Measurements from ENCODE around the gene CCER1.

CCER1 gene

GRCh38 chr12:90969851-90970250, 14.9 kb upstream of the CCER1 start:
- DNase-seq (ENCODE audit: extremely low read depth in 1 of 2, low read depth in 1 of 2), result no peak

GRCh38 chr12:90969346-90969745, 14.4 kb upstream of the CCER1 start:
- DNase-seq (ENCODE audit: extremely low read depth in 1 of 2, low read depth in 1 of 2), result no peak

GRCh38 chr12:90965204-90965603, 10.2 kb upstream of the CCER1 start:
- DNase-seq (ENCODE audit: extremely low read depth in 1 of 2, low read depth in 1 of 2), result no peak

GRCh38 chr12:90964616-90965015, 9.6 kb upstream of the CCER1 start:
- DNase-seq (ENCODE audit: extremely low read depth in 1 of 2, low read depth in 1 of 2), result no peak

- DNase-seq (ENCODE audit: extremely low read depth in 1 of 2, low read depth in 1 of 2), result no peak
These were observed 9.0 kb upstream of the CCER1 start for GRCh38 chr12:90963946-90964345.

- no peak for DNase-seq (ENCODE audit: extremely low read depth in 1 of 2, low read depth in 1 of 2)
These were observed 6.2 kb upstream of the CCER1 start for GRCh38 chr12:90961154-90961553.

GRCh38 chr12:90959538-90960139, 4.7 kb upstream of the CCER1 start:
- DNase-seq (ENCODE audit: extremely low read depth in 1 of 2, low read depth in 1 of 2), result no peak

- no peak for DNase-seq (ENCODE audit: extremely low read depth in 1 of 2, low read depth in 1 of 2)
These were observed 4.1 kb upstream of the CCER1 start for GRCh38 chr12:90959032-90959431.

- no peak for DNase-seq (ENCODE audit: extremely low read depth in 1 of 2, low read depth in 1 of 2)
These were observed 3.4 kb upstream of the CCER1 start for GRCh38 chr12:90958347-90958746.

GRCh38 chr12:90954428-90954827, 548 bp downstream of the CCER1 start:
- DNase-seq (ENCODE audit: extremely low read depth in 1 of 2, low read depth in 1 of 2), result no peak

GRCh38 chr12:90953956-90954421, 987 bp downstream of the CCER1 start:
- no peak for DNase-seq (ENCODE audit: extremely low read depth in 1 of 2, low read depth in 1 of 2)

- DNase-seq (ENCODE audit: extremely low read depth in 1 of 2, low read depth in 1 of 2), result no peak
These were observed 3.4 kb downstream of the CCER1 start for GRCh38 chr12:90951432-90952105.

- no peak for DNase-seq (ENCODE audit: extremely low read depth in 1 of 2, low read depth in 1 of 2)
These were observed 7.1 kb downstream of the CCER1 start for GRCh38 chr12:90947869-90948268.

GRCh38 chr12:90945070-90945649, 9.8 kb downstream of the CCER1 start:
- no peak for DNase-seq (ENCODE audit: extremely low read depth in 1 of 2, low read depth in 1 of 2)

- no peak for DNase-seq (ENCODE audit: extremely low read depth in 1 of 2, low read depth in 1 of 2)
These were observed 11.7 kb downstream of the CCER1 start for GRCh38 chr12:90943255-90943654.

- no peak for DNase-seq (ENCODE audit: extremely low read depth in 1 of 2, low read depth in 1 of 2)
These were observed 14.0 kb downstream of the CCER1 start for GRCh38 chr12:90940872-90941499.

GRCh38 chr12:90939382-90939781, 15.6 kb downstream of the CCER1 start:
- no peak for DNase-seq (ENCODE audit: extremely low read depth in 1 of 2, low read depth in 1 of 2)

GRCh38 chr12:90938451-90938850, 16.5 kb downstream of the CCER1 start:
- DNase-seq (ENCODE audit: extremely low read depth in 1 of 2, low read depth in 1 of 2), result no peak

GRCh38 chr12:90937651-90938050, 17.3 kb downstream of the CCER1 start:
- DNase-seq (ENCODE audit: extremely low read depth in 1 of 2, low read depth in 1 of 2), result no peak

- DNase-seq (ENCODE audit: extremely low read depth in 1 of 2, low read depth in 1 of 2), result no peak
These were observed 18.6 kb downstream of the CCER1 start for GRCh38 chr12:90936230-90937005.

GRCh38 chr12:90925562-90925961, 29.4 kb downstream of the CCER1 start:
- DNase-seq (ENCODE audit: extremely low read depth in 1 of 2, low read depth in 1 of 2), result no peak

All from activated CD8-positive, alpha-beta memory T cell treated with anti-CD3 and anti-CD28 coated beads for 1 hour (primary cell).